AG09309 (cell line): ENCODE measurements around the gene PLEKHG3.

Source experiments
- DNase-seq: peaks from one replicate; pipeline ENCODE4 v3.0.0-alpha.2; 2010; ENCODE audit warnings: low read depth
- H3K4me3 ChIP-seq: 2 replicates; pipeline ENCODE4 v1.5.1; 2011; ENCODE audit warnings: mild to moderate bottlenecking, low read depth, low read length, moderate library complexity; ENCODE audit not compliant: control insufficient read depth
- CTCF ChIP-seq: IDR thresholded peaks from 2 replicates; pipeline ENCODE4 v1.5.1; 2011; ENCODE audit warnings: mild to moderate bottlenecking, low read depth, low read length, inconsistent platforms; ENCODE audit not compliant: insufficient read depth, control insufficient read depth; ENCODE audit errors: missing control alignments

PLEKHG3 gene

GRCh38 chr14:64746298-64747250 lies 42.4 kb downstream of the PLEKHG3 start:
- H3K4me3 ChIP-seq: no peak overlapping the region
- no peak for DNase-seq
- no peak for TF ChIP-seq CTCF

GRCh38 chr14:64747327-64747726 lies 43.1 kb downstream of the PLEKHG3 start:
- TF ChIP-seq CTCF: no peak
- no peak for DNase-seq
- no peak overlapping the region for H3K4me3 ChIP-seq

- TF ChIP-seq CTCF: no peak
- no peak for DNase-seq
- H3K4me3 ChIP-seq: no peak overlapping the region
Observed at GRCh38 chr14:64748521-64748920, 44.3 kb downstream of the PLEKHG3 start.

- no peak for DNase-seq
- no peak overlapping the region for H3K4me3 ChIP-seq
- TF ChIP-seq CTCF: no peak
Observed at GRCh38 chr14:64748995-64749714, 44.9 kb downstream of the PLEKHG3 start.

GRCh38 chr14:64752909-64753308 lies 48.7 kb downstream of the PLEKHG3 start:
- H3K4me3 ChIP-seq: no peak overlapping the region
- DNase-seq: no peak
- TF ChIP-seq CTCF: no peak

GRCh38 chr14:64753374-64753773 lies 49.1 kb downstream of the PLEKHG3 start:
- H3K4me3 ChIP-seq: no peak overlapping the region
- no peak for TF ChIP-seq CTCF
- no peak for DNase-seq
